ENCODE results near the gene GLCCI1.

The GLCCI1 gene

GRCh38 chr7:8130663-8131062 is 162.1 kb downstream of the GLCCI1 start:
- DNase-seq (ENCODE audit: low read depth), result no peak

GRCh38 chr7:8131694-8132605 is 163.4 kb downstream of the GLCCI1 start:
- no peak for DNase-seq (ENCODE audit: low read depth)

GRCh38 chr7:8133188-8133848 is 164.7 kb downstream of the GLCCI1 start:
- no peak for DNase-seq (ENCODE audit: low read depth)

GRCh38 chr7:8134089-8134733 is 165.6 kb downstream of the GLCCI1 start:
- no peak for DNase-seq (ENCODE audit: low read depth)

GRCh38 chr7:8135417-8135816 is 166.8 kb downstream of the GLCCI1 start:
- no peak for DNase-seq (ENCODE audit: low read depth)

- DNase-seq (ENCODE audit: low read depth), result no peak
Measured at GRCh38 chr7:8136051-8136730, 167.6 kb downstream of the GLCCI1 start.

Data from stromal cell of bone marrow (primary cell).